Panc1 (cell line): ENCODE measurements around the gene HAGH.

ENCODE experiments used
- REST ChIP-seq, 2 experiments: IDR thresholded peaks; 2 replicates each; pipeline ENCODE4 v1.6.1; 2011 to 2012; ENCODE audit warnings: low read depth in 2 of 2, control low read depth in 1 of 2, low read length in 1 of 2, mild to moderate bottlenecking in 1 of 2, moderate library complexity in 1 of 2; ENCODE audit not compliant: insufficient read depth in 1 of 2
- TF ChIP-seq, protein P1 (sequence below): fragments of 450-650 bp; IDR thresholded peaks from 2 replicates; pipeline ENCODE4 v1.5.1; 2017; ENCODE audit warnings: mild to moderate bottlenecking

GRCh38 chr16:1767116-1767994 lies 59.3 kb downstream of the HAGH start:
- TF ChIP-seq, protein P1, sequence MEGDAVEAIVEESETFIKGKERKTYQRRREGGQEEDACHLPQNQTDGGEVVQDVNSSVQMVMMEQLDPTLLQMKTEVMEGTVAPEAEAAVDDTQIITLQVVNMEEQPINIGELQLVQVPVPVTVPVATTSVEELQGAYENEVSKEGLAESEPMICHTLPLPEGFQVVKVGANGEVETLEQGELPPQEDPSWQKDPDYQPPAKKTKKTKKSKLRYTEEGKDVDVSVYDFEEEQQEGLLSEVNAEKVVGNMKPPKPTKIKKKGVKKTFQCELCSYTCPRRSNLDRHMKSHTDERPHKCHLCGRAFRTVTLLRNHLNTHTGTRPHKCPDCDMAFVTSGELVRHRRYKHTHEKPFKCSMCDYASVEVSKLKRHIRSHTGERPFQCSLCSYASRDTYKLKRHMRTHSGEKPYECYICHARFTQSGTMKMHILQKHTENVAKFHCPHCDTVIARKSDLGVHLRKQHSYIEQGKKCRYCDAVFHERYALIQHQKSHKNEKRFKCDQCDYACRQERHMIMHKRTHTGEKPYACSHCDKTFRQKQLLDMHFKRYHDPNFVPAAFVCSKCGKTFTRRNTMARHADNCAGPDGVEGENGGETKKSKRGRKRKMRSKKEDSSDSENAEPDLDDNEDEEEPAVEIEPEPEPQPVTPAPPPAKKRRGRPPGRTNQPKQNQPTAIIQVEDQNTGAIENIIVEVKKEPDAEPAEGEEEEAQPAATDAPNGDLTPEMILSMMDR: no peak
- TF ChIP-seq REST (IDR thresholded peaks at IDR 0.05; ENCODE audit: insufficient read depth in 1 of 2, low read depth in 2 of 2, low read length in 1 of 2): no peak
